DND-41 (cell line): ENCODE data around the gene DLGAP4.

Experiments used
- CTCF ChIP-seq: IDR thresholded peaks from 2 replicates; pipeline ENCODE4 v1.5.1; 2012; ENCODE audit warnings: borderline replicate concordance, low read length, moderate library complexity, mild to moderate bottlenecking; ENCODE audit not compliant: poor library complexity, severe bottlenecking; ENCODE audit errors: extremely low read depth
- EZH2 ChIP-seq: IDR thresholded peaks from 3 replicates; pipeline ENCODE4 v1.6.1; 2012; ENCODE audit warnings: borderline replicate concordance, low read depth, mild to moderate bottlenecking, moderate library complexity, low read length, inconsistent platforms; ENCODE audit not compliant: severe bottlenecking

- no peak for TF ChIP-seq CTCF
- no peak for TF ChIP-seq EZH2
Measured at GRCh38 chr20:36498386-36499179, 192.4 kb downstream of the DLGAP4 start.
